HepG2 (cell line): ENCODE data around the gene TEAD1. TPM values are rescaled to one million over a fixed set of nuclear protein-coding genes. Genes with fewer than 3 reads are reported as not detected.

Experiments used
- DNMT1 ChIP-seq: sonication (generic); formaldehyde crosslinking; IDR thresholded peaks from 2 replicates; pipeline ENCODE4 v1.5.1; 2020; ENCODE audit warnings: mild to moderate bottlenecking, missing genetic modification reagents
- FOXA3 ChIP-seq: IDR thresholded peaks from 2 replicates; pipeline ENCODE4 v1.6.1; 2016; ENCODE audit warnings: missing genetic modification reagents, missing compliant biosample characterization
- HNRNPK ChIP-seq: fragments of 200-400 bp; formaldehyde crosslinking; IDR thresholded peaks from 2 replicates; pipeline ENCODE4 v1.6.1; 2018; ENCODE audit warnings: low read length, low read depth, moderate library complexity, mild to moderate bottlenecking; ENCODE audit not compliant: poor library complexity, severe bottlenecking
- MED1 ChIP-seq: sonication (generic); formaldehyde crosslinking; IDR thresholded peaks from 2 replicates; pipeline ENCODE4 v1.4.0; 2020; ENCODE audit warnings: missing genetic modification reagents
- PITX1 ChIP-seq: sonication (generic); formaldehyde crosslinking; IDR thresholded peaks from 2 replicates; pipeline ENCODE4 v1.5.1; 2020; ENCODE audit warnings: mild to moderate bottlenecking, missing genetic modification reagents
- REL ChIP-seq: sonication (generic); formaldehyde crosslinking; conservative IDR thresholded peaks from 2 replicates; pipeline ENCODE4 v1.8.0; 2022; ENCODE audit warnings: mild to moderate bottlenecking, missing genetic modification reagents, moderate library complexity
- SAP130 ChIP-seq: IDR thresholded peaks from 2 replicates; pipeline ENCODE4 v1.6.1; 2016; ENCODE audit warnings: low read depth
- XBP1 ChIP-seq: sonication (generic); formaldehyde crosslinking; IDR thresholded peaks from 2 replicates; pipeline ENCODE4 v1.5.0; 2020; ENCODE audit warnings: missing genetic modification reagents
- polyA plus RNA-seq, 8 experiments: library from polyadenylated mRNA; depleted of rRNA in 3 of 8; stranded (reverse) in 7 of 8; unstranded in 1 of 8; fragments of >200 nt; fragmentation: Illumina TruSeq in 4 of 8; extraction: Trizol in 4 of 8; gene quantifications; 2 replicates each; pipeline versions ENCODE4 v1.2.1 to v1.2.3, GENCODE V29; 2011 to 2016; ENCODE audit warnings: low read depth in 4 of 8, missing spikeins in 1 of 8, mixed read lengths in 1 of 8; ENCODE audit not compliant: insufficient read depth in 1 of 8
- total RNA-seq, 5 experiments: library from RNA; depleted of rRNA; stranded (reverse); fragments of >200 nt; fragmentation: Illumina TruSeq; extraction: Trizol; gene quantifications; 2 replicates each; pipeline ENCODE4 v1.2.3, GENCODE V29; 2016; ENCODE audit warnings: low read depth in 1 of 5
- TF ChIP-seq, protein P1 (sequence below): IDR thresholded peaks from 2 replicates; pipeline ENCODE4 v1.4.0; 2020; ENCODE audit warnings: mild to moderate bottlenecking, missing genetic modification reagents
- TF ChIP-seq, protein P2 (sequence below): sonication (generic); formaldehyde crosslinking; IDR thresholded peaks from 2 replicates; pipeline ENCODE4 v1.8.1; 2023; ENCODE audit warnings: missing genetic modification reagents, inconsistent platforms, borderline replicate concordance

Gene TEAD1
- total and polyA plus RNA-seq, 2 of the 13 experiments (the other 11 are each of a cell fraction or from before 2014, with no cell fraction given): 20.1 to 30.5 TPM

DNA sequence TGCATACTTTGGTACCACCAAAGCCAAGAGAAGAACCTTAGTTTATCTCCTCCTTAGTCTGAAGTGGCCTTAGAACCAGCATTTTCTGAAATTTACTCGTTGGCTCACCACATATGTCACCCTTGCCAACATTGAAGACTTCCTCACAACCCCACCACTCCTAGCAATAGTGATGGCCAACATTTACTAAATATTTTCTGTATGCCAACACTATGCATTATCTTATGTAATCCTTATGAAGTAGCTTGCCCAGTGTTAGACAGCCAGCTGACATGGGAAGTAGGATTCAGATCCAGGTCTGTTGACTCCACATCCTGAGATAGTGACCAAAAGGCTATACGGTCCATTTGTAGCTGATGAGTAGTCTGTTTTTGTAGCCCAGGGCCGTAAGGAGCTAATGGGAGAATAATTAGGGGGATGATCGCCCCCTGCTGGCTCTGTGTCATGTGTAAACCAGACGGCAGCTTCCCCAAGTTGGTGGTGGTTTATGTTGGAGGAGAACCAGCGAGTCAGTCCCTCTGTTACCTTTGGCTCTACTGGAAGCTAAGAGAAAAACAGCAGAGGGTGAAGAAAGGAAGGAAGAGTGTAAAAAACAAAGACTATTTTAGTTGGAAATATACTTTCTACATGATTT, 214.4 kb downstream of the TEAD1 start (continued):
- TF ChIP-seq, protein P1, sequence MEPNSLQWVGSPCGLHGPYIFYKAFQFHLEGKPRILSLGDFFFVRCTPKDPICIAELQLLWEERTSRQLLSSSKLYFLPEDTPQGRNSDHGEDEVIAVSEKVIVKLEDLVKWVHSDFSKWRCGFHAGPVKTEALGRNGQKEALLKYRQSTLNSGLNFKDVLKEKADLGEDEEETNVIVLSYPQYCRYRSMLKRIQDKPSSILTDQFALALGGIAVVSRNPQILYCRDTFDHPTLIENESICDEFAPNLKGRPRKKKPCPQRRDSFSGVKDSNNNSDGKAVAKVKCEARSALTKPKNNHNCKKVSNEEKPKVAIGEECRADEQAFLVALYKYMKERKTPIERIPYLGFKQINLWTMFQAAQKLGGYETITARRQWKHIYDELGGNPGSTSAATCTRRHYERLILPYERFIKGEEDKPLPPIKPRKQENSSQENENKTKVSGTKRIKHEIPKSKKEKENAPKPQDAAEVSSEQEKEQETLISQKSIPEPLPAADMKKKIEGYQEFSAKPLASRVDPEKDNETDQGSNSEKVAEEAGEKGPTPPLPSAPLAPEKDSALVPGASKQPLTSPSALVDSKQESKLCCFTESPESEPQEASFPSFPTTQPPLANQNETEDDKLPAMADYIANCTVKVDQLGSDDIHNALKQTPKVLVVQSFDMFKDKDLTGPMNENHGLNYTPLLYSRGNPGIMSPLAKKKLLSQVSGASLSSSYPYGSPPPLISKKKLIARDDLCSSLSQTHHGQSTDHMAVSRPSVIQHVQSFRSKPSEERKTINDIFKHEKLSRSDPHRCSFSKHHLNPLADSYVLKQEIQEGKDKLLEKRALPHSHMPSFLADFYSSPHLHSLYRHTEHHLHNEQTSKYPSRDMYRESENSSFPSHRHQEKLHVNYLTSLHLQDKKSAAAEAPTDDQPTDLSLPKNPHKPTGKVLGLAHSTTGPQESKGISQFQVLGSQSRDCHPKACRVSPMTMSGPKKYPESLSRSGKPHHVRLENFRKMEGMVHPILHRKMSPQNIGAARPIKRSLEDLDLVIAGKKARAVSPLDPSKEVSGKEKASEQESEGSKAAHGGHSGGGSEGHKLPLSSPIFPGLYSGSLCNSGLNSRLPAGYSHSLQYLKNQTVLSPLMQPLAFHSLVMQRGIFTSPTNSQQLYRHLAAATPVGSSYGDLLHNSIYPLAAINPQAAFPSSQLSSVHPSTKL: 0 out of 2 replicates have a peak, but pooled peaks have one; percentile 24
- TF ChIP-seq HNRNPK: no peak
- no peak for TF ChIP-seq XBP1 (CRISPR knock-in tag)
- TF ChIP-seq MED1: 0 out of 2 replicates have a peak, but pooled peaks have one; percentile 21
- TF ChIP-seq FOXA3 (CRISPR knock-in tag): peak; percentile 26; the same call in 1 of the 2 replicates
- TF ChIP-seq, protein P2, sequence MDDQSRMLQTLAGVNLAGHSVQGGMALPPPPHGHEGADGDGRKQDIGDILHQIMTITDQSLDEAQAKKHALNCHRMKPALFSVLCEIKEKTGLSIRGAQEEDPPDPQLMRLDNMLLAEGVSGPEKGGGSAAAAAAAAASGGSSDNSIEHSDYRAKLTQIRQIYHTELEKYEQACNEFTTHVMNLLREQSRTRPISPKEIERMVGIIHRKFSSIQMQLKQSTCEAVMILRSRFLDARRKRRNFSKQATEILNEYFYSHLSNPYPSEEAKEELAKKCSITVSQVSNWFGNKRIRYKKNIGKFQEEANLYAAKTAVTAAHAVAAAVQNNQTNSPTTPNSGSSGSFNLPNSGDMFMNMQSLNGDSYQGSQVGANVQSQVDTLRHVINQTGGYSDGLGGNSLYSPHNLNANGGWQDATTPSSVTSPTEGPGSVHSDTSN (CRISPR knock-in tag): no peak
- no peak for TF ChIP-seq PITX1 (CRISPR knock-in tag)
- no peak; the same call in 1 of the 2 replicates for TF ChIP-seq SAP130 (CRISPR knock-in tag)
- TF ChIP-seq DNMT1 (CRISPR knock-in tag): no peak
- TF ChIP-seq REL: no peak
